Measurements from ENCODE around the gene TMEM150C.
"Not testable (repeated sequence)": the region's sequence is repeated elsewhere in the genome, so short reads cannot be mapped to it uniquely, and the experiment has no call there.

The TMEM150C gene

DNA sequence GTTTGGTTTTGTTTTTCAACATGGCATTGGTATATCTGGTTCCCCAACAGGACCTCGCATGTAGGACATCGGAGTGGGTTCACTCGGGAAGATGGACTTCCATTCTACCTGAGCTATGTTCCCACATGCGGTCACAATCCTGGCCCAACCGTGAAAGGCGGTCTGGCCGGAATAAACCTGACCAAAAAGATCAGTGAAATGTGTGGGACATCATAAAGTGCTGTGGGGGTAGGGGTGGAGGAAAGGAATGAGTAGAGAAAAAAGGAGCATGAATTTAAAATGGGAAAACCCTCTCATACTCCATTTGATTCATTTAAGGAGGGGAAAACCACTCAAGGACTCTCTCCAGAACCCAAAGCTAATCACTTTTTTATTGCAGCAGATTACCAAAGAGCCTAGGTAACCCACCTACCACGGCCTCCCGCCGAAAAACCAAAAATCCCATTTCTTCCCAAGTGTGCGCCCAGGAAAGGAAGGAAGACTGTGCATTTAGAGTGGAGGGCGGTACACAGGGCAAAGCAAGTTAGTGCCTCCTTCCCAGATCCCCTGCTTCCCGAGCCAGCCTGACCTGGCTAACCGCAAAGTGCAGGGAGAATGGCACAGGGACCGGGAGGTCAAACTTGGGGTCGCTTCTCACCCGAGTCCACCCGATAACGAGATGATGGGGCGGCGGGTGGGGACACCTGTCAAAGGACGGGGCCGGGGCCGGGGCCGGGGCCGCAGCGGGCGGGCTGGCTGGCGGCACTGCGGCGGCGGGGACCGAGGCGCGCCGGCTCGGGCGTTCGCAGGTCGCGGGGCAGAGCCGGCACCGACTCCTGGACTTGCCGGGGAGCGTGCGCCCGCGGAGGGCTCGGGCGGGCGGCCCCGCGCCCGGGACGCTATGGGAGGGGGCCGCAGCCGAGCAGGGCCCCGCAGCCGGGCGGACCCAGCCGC, 669 bp downstream of the TMEM150C start:
- TF ChIP-seq CSDC2 (CRISPR knock-in tag; IDR thresholded peaks at IDR 0.05): no peak
- TF ChIP-seq ZNF70 (CRISPR knock-in tag; IDR thresholded peaks at IDR 0.05): no peak
- no peak for TF ChIP-seq ZC3H10 (CRISPR knock-in tag; IDR thresholded peaks at IDR 0.05)
- no peak for TF ChIP-seq BACH2 (CRISPR knock-in tag; IDR thresholded peaks at IDR 0.05; ENCODE audit: borderline replicate concordance)
- TF ChIP-seq ZNF565 (CRISPR knock-in tag; conservative IDR thresholded peaks at IDR 0.05; ENCODE audit: low read depth): no peak
- no peak for TF ChIP-seq GLIS3 (CRISPR knock-in tag; IDR thresholded peaks at IDR 0.05)
- TF ChIP-seq, protein P1, sequence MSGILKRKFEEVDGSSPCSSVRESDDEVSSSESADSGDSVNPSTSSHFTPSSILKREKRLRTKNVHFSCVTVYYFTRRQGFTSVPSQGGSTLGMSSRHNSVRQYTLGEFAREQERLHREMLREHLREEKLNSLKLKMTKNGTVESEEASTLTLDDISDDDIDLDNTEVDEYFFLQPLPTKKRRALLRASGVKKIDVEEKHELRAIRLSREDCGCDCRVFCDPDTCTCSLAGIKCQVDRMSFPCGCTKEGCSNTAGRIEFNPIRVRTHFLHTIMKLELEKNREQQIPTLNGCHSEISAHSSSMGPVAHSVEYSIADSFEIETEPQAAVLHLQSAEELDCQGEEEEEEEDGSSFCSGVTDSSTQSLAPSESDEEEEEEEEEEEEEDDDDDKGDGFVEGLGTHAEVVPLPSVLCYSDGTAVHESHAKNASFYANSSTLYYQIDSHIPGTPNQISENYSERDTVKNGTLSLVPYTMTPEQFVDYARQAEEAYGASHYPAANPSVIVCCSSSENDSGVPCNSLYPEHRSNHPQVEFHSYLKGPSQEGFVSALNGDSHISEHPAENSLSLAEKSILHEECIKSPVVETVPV (CRISPR knock-in tag; IDR thresholded peaks at IDR 0.05): no peak
- TF ChIP-seq SNAI2 (CRISPR knock-in tag; IDR thresholded peaks at IDR 0.05): no peak
- TF ChIP-seq, protein P2, sequence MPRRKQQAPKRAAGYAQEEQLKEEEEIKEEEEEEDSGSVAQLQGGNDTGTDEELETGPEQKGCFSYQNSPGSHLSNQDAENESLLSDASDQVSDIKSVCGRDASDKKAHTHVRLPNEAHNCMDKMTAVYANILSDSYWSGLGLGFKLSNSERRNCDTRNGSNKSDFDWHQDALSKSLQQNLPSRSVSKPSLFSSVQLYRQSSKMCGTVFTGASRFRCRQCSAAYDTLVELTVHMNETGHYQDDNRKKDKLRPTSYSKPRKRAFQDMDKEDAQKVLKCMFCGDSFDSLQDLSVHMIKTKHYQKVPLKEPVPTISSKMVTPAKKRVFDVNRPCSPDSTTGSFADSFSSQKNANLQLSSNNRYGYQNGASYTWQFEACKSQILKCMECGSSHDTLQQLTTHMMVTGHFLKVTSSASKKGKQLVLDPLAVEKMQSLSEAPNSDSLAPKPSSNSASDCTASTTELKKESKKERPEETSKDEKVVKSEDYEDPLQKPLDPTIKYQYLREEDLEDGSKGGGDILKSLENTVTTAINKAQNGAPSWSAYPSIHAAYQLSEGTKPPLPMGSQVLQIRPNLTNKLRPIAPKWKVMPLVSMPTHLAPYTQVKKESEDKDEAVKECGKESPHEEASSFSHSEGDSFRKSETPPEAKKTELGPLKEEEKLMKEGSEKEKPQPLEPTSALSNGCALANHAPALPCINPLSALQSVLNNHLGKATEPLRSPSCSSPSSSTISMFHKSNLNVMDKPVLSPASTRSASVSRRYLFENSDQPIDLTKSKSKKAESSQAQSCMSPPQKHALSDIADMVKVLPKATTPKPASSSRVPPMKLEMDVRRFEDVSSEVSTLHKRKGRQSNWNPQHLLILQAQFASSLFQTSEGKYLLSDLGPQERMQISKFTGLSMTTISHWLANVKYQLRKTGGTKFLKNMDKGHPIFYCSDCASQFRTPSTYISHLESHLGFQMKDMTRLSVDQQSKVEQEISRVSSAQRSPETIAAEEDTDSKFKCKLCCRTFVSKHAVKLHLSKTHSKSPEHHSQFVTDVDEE (CRISPR knock-in tag; IDR thresholded peaks at IDR 0.05): no peak
- no peak for TF ChIP-seq ARNTL (CRISPR knock-in tag; IDR thresholded peaks at IDR 0.05; ENCODE audit: borderline replicate concordance, low read depth)
- TF ChIP-seq OSR1 (CRISPR knock-in tag; IDR thresholded peaks at IDR 0.05): no peak
- TF ChIP-seq ISL1 (CRISPR knock-in tag; IDR thresholded peaks at IDR 0.05): no peak
- ATAC-seq: peak; percentile 40

DNA sequence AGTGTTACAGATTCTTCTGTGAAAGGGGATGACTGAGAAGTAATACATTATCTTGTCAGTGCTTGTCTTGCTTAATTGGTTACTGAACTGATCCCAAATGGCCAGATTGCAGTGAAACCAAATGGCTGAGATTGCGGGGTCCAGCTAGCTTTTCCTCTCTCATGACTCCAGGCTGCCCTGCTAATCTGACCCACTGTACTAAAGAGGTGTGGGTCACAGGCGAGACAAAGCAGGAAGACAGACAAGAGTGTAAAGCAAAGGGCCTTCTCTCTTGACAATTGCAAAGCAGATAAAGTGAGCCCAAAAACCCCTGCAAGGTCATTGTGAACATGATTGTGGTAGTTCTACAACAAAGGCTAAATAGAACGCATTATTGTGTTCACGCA, 2.1 kb downstream of the TMEM150C start:
- no peak for ATAC-seq
- TF ChIP-seq, protein P3, sequence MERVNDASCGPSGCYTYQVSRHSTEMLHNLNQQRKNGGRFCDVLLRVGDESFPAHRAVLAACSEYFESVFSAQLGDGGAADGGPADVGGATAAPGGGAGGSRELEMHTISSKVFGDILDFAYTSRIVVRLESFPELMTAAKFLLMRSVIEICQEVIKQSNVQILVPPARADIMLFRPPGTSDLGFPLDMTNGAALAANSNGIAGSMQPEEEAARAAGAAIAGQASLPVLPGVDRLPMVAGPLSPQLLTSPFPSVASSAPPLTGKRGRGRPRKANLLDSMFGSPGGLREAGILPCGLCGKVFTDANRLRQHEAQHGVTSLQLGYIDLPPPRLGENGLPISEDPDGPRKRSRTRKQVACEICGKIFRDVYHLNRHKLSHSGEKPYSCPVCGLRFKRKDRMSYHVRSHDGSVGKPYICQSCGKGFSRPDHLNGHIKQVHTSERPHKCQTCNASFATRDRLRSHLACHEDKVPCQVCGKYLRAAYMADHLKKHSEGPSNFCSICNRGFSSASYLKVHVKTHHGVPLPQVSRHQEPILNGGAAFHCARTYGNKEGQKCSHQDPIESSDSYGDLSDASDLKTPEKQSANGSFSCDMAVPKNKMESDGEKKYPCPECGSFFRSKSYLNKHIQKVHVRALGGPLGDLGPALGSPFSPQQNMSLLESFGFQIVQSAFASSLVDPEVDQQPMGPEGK (CRISPR knock-in tag; IDR thresholded peaks at IDR 0.05; ENCODE audit: borderline replicate concordance): no peak
- TF ChIP-seq RARB (CRISPR knock-in tag; IDR thresholded peaks at IDR 0.05) (no peak), TOX (CRISPR knock-in tag; IDR thresholded peaks at IDR 0.05; ENCODE audit: borderline replicate concordance) (no peak), ISL1 (CRISPR knock-in tag; IDR thresholded peaks at IDR 0.05) (no peak), ARNTL (CRISPR knock-in tag; IDR thresholded peaks at IDR 0.05; ENCODE audit: borderline replicate concordance, low read depth) (no peak), TCF4 (CRISPR knock-in tag; IDR thresholded peaks at IDR 0.05; ENCODE audit: borderline replicate concordance) (no peak), PPARA (CRISPR knock-in tag; IDR thresholded peaks at IDR 0.05; ENCODE audit: borderline replicate concordance) (no peak), SNAI2 (CRISPR knock-in tag; IDR thresholded peaks at IDR 0.05) (no peak), BACH2 (CRISPR knock-in tag; IDR thresholded peaks at IDR 0.05; ENCODE audit: borderline replicate concordance) (no peak), ZFP3 (CRISPR knock-in tag; IDR thresholded peaks at IDR 0.05) (no peak), ZNF70 (CRISPR knock-in tag; IDR thresholded peaks at IDR 0.05) (no peak), ZNF8 (CRISPR knock-in tag; IDR thresholded peaks at IDR 0.05) (no peak), ZC3H10 (CRISPR knock-in tag; IDR thresholded peaks at IDR 0.05) (no peak)
- TF ChIP-seq, protein P4, sequence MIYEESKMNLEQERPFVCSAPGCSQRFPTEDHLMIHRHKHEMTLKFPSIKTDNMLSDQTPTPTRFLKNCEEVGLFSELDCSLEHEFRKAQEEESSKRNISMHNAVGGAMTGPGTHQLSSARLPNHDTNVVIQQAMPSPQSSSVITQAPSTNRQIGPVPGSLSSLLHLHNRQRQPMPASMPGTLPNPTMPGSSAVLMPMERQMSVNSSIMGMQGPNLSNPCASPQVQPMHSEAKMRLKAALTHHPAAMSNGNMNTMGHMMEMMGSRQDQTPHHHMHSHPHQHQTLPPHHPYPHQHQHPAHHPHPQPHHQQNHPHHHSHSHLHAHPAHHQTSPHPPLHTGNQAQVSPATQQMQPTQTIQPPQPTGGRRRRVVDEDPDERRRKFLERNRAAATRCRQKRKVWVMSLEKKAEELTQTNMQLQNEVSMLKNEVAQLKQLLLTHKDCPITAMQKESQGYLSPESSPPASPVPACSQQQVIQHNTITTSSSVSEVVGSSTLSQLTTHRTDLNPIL (CRISPR knock-in tag; IDR thresholded peaks at IDR 0.05; ENCODE audit: low read depth): no peak
- TF ChIP-seq, protein P1 (CRISPR knock-in tag; IDR thresholded peaks at IDR 0.05): no peak
- TF ChIP-seq, protein P5, sequence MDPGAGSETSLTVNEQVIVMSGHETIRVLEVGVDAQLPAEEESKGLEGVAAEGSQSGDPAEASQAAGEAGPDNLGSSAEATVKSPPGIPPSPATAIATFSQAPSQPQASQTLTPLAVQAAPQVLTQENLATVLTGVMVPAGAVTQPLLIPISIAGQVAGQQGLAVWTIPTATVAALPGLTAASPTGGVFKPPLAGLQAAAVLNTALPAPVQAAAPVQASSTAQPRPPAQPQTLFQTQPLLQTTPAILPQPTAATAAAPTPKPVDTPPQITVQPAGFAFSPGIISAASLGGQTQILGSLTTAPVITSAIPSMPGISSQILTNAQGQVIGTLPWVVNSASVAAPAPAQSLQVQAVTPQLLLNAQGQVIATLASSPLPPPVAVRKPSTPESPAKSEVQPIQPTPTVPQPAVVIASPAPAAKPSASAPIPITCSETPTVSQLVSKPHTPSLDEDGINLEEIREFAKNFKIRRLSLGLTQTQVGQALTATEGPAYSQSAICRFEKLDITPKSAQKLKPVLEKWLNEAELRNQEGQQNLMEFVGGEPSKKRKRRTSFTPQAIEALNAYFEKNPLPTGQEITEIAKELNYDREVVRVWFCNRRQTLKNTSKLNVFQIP (CRISPR knock-in tag; IDR thresholded peaks at IDR 0.05; ENCODE audit: borderline replicate concordance, low read depth): no peak

DNA sequence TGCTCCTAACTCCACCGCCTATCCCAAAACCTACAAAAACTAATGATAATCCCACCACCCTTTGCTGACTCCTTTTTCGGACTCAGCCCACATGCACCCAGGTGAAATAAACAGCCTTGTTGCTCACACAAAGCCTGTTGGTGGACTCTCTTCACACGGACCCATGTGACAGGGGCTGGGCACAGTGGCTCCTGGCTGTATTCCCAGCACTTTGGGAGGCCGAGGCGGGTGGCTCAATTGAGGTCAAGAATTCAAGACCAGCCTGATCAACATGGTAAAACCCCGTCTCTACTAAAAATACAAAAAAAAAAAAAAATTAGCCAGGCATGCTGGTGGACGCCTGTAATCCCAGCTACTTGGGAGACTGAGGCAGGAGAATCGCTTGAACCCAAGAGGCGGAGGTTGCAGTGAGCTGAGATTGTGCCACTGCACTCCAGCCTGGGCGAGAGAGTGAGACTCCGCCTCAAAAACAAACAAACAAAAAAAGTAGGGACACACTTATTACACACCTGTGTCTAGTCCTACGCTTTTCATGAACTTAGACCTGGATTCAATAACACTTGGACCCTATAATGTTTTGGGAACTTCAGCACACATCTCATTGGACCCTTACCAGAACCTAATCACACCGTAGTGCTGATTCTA, 2.6 kb downstream of the TMEM150C start:
- not testable (repeated sequence) for ATAC-seq
